IPS DF 6.9 (cell line): Measurements from ENCODE around the gene CANT1.
"Not testable (repeated sequence)": the region's sequence is repeated elsewhere in the genome, so short reads cannot be mapped to it uniquely, and the experiment has no call there.

Experiments
- DNase-seq: peaks from one replicate; pipeline ENCODE4 v3.0.0-alpha.2; 2013; ENCODE audit warnings: low read depth, low spot score
- H3K27ac ChIP-seq: one replicate; pipeline ENCODE4 v1.5.1; 2013; ENCODE audit warnings: low read length, control low read depth
- H3K27me3 ChIP-seq: 2 replicates; pipeline ENCODE4 v1.6.1; 2013; ENCODE audit warnings: mild to moderate bottlenecking, low read length; ENCODE audit not compliant: control insufficient read depth, insufficient read depth
- H3K36me3 ChIP-seq: 2 replicates; pipeline ENCODE4 v1.6.1; 2013; ENCODE audit warnings: low read length; ENCODE audit not compliant: control insufficient read depth, insufficient read depth
- H3K4me1 ChIP-seq: 2 replicates; pipeline ENCODE4 v1.6.1; 2013; ENCODE audit warnings: low read length; ENCODE audit not compliant: control insufficient read depth, insufficient read depth
- H3K4me3 ChIP-seq: 2 replicates; pipeline ENCODE4 v1.5.1; 2013; ENCODE audit warnings: mild to moderate bottlenecking, low read length
- H3K9me3 ChIP-seq: 2 replicates; pipeline ENCODE4 v1.6.1; 2013; ENCODE audit warnings: low read length, inconsistent platforms; ENCODE audit not compliant: control insufficient read depth, insufficient read depth
- WGBS: extraction: QIAGEN DNeasy Blood & Tissue Kit; methylation state at CpG from one replicate; pipeline ENCODE4 v1.1.7; 2013; ENCODE audit warnings: mixed read lengths, missing lambda C conversion rate; ENCODE audit not compliant: insufficient read length, insufficient coverage; 5-methylcytosine and 5-hydroxymethylcytosine counted together

CANT1 gene

GRCh38 chr17:79034931-79035485, 25.4 kb upstream of the CANT1 start:
- H3K27ac ChIP-seq, result no peak overlapping the region
- DNase-seq, result no peak
- no peaks in the 10 kb centered on the region for H3K36me3 ChIP-seq
- H3K4me1 ChIP-seq, result no peaks in the 10 kb centered on the region
- no peaks in the 10 kb centered on the region for H3K9me3 ChIP-seq
- no peak overlapping the region for H3K4me3 ChIP-seq
- no CpG with 5 or more reads among the region's 8 CpGs for WGBS
- H3K27me3 ChIP-seq, result no peaks in the 10 kb centered on the region

- no peak for DNase-seq
These were observed 24.4 kb upstream of the CANT1 start for GRCh38 chr17:79033741-79034501.

GRCh38 chr17:79033046-79033616, 23.6 kb upstream of the CANT1 start:
- WGBS, result no CpG with 5 or more reads among the region's 9 CpGs
- Histone ChIP-seq H3K4me1 (no peaks in the 10 kb centered on the region), H3K27ac (no peak overlapping the region), H3K9me3 (no peaks in the 10 kb centered on the region), H3K4me3 (no peak overlapping the region), H3K27me3 (no peaks in the 10 kb centered on the region), H3K36me3 (no peaks in the 10 kb centered on the region)
- DNase-seq, result no peak

More at GRCh38 chr17:79033741-79034501, 24.4 kb upstream of the CANT1 start:
- H3K27me3 ChIP-seq, result no peaks in the 10 kb centered on the region
- H3K9me3 ChIP-seq, result no peaks in the 10 kb centered on the region
- H3K36me3 ChIP-seq, result no peaks in the 10 kb centered on the region
- no CpG with 5 or more reads among the region's 28 CpGs for WGBS
- H3K4me1 ChIP-seq, result no peaks in the 10 kb centered on the region
- no peak overlapping the region for H3K27ac ChIP-seq
- no peak overlapping the region for H3K4me3 ChIP-seq

- 0 out of 2 replicates have a peak, but pooled peaks cover 2% of the 10 kb centered on the region for H3K27me3 ChIP-seq
- H3K27ac ChIP-seq, result no peak overlapping the region
- H3K36me3 ChIP-seq, result no peaks in the 10 kb centered on the region
- H3K4me1 ChIP-seq, result no peaks in the 10 kb centered on the region
- no peak for DNase-seq
- no peaks in the 10 kb centered on the region for H3K9me3 ChIP-seq
- no CpG with 5 or more reads among the region's 26 CpGs for WGBS
- no peak overlapping the region for H3K4me3 ChIP-seq
These were observed 22.7 kb upstream of the CANT1 start for GRCh38 chr17:79031996-79032875.

- no CpG with 5 or more reads among the region's 12 CpGs for WGBS
- H3K36me3 ChIP-seq, H3K4me1 ChIP-seq, H3K27ac ChIP-seq, H3K4me3 ChIP-seq, DNase-seq, H3K9me3 ChIP-seq, H3K27me3 ChIP-seq: not testable (repeated sequence)
These were observed 21.1 kb upstream of the CANT1 start for GRCh38 chr17:79030636-79031035.

DNA sequence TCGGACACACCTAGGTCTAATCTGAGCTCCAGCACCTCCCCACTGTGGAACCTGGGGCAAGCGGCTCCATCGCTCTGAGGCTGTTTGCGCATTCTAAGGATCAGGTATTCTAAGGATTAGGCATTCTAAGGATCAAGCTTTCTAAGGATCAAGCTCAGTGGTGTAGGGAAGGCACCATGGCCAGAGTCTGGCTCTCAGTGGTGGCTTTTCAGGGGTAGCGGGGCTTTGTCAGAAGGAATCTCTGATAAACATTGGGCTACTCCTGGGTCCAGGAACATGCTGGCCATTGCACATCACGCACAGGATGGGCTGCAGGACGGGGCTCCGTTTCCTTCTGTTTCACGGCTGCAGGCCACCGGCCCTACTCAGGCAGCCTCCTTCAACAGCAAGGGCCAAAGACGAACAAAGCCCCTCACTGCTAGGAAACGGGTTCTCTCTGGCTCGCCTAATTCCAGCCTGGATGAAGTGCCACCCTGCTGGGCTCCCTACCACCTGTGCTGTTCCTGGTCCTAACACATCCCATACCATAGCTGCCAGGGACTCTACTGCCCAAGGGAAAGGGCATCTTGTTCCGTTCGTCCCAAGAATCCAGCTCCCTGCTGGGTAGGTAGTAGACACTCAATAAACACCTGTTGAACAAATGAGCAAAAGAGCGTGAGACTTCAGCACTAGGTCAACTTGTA, 19.9 kb upstream of the CANT1 start:
- Histone ChIP-seq H3K4me1 (no peaks in the 10 kb centered on the region), H3K36me3 (no peaks in the 10 kb centered on the region), H3K9me3 (no peaks in the 10 kb centered on the region), H3K27ac (no peak overlapping the region), H3K27me3 (peaks cover 16% of the 10 kb centered on the region; the same call in 1 of the 2 replicates), H3K4me3 (no peak overlapping the region)
- no CpG with 5 or more reads among the region's 16 CpGs for WGBS
- no peak for DNase-seq

DNA sequence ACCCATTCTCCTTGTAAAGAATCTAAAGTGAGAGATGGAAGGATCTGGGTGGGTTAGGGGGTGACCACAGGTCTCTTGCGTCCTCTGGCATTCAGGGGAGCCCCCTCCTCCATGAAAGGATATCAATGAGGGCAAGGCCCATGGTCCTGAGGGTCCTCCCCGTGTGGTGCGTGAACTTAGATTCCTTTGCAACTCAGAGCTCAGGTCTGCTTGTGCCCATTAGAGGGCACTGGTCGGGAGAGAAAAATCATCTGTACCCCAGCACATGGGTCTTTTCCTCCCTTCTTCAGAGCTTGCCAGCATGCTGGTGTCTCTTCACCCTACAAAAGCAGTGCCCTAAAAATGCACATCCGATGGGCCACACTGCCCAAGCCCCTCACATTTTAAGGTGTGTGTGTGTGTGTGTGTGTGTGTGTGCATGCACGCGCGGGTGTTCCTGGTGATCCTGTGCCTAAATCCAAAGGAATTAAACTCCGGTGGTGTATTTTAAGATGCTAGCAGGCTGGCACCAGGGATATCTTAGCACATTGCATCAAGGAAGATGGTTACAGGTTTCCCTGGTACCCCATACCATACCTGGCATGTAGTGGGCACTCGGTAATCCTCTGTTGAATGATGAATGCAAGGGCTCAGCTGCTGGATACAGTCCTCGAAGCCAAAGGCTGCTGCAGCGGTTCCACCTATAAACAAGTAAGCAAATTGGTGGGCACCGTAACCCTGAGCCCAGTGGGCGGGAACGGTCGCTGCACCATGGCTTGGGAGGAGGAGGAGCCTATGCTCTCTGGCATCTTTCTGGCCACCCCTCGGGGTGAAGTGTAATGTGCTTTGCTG, 19.1 kb upstream of the CANT1 start:
- peaks cover 20% of the 10 kb centered on the region; the same call in 1 of the 2 replicates for H3K27me3 ChIP-seq
- no peaks in the 10 kb centered on the region for H3K4me1 ChIP-seq
- no peak overlapping the region for H3K4me3 ChIP-seq
- no CpG with 5 or more reads among the region's 17 CpGs for WGBS
- H3K9me3 ChIP-seq, result no peaks in the 10 kb centered on the region
- DNase-seq, result no peak
- H3K36me3 ChIP-seq, result no peaks in the 10 kb centered on the region
- H3K27ac ChIP-seq, result no peak overlapping the region

DNA sequence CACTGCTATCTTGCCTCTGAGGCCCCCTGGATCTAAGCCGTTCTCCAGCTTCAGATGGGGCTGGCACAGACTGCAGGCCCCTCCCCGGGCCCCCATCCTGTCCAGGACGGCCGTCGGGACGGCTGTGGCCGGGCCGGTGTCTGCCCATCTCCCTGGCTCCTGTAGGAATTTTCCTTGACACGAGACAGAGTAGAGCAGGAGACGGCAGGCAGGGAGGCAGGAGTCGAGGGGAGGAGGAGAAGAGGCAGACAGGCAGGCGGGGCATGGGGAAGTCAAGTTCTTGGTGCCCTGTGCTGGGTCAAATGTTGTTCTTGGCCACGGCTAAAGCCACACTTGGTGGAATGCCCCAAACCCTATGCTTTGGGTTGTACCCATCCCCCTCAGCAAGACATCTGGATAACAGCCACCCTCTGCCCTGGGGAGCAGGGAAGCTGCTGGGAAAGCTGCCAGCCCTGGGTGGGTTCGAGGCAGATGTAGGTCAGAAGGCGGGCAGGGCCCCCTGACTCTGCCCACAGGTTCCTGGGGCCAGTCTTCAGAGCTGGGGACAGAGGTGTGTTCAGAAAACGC, 18.4 kb upstream of the CANT1 start:
- no peak overlapping the region for H3K27ac ChIP-seq
- no peak for DNase-seq
- H3K4me1 ChIP-seq, result no peaks in the 10 kb centered on the region
- H3K36me3 ChIP-seq, result no peaks in the 10 kb centered on the region
- H3K27me3 ChIP-seq, result peaks cover 27% of the 10 kb centered on the region
- no peak overlapping the region for H3K4me3 ChIP-seq
- WGBS, result no CpG with 5 or more reads among the region's 16 CpGs
- H3K9me3 ChIP-seq, result no peaks in the 10 kb centered on the region

DNA sequence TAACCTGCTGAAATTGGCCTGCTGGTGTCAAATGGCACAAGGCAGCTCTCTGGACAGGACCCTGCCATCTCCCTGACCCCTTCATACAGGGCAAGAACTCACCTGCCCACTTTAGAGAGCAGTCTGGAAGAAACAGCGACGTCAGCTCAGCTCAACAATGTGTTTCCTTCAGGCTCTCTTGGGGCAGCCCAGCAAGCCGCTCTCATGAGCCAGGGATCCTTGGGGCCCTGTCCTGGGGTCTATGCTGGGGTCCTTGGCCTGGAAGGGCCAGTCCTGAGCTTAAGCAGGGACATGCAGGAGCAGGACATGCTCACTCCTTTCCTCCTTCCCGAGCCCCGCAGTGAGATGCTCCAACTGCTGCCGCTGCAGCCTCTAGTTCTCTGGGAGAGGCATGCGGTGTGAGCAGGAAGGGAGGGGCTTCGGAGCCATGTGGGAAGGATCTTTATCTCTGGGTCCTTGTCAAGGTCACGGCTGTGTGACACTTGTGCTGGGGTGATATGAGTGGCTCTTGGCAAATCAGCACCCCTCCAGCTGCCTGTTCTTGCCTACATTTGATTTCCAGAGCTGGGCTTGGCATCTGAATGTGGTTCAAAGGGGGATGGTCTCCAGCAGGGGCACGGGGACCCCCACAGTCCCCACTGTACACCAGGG, 17.8 kb upstream of the CANT1 start:
- H3K4me3 ChIP-seq, result no peak overlapping the region
- DNase-seq, result no peak
- no CpG with 5 or more reads among the region's 10 CpGs for WGBS
- no peaks in the 10 kb centered on the region for H3K36me3 ChIP-seq
- H3K9me3 ChIP-seq, result no peaks in the 10 kb centered on the region
- no peaks in the 10 kb centered on the region for H3K4me1 ChIP-seq
- no peak overlapping the region for H3K27ac ChIP-seq
- peaks cover 33% of the 10 kb centered on the region for H3K27me3 ChIP-seq
